ENCODE results near the gene MT2A.

DNA sequence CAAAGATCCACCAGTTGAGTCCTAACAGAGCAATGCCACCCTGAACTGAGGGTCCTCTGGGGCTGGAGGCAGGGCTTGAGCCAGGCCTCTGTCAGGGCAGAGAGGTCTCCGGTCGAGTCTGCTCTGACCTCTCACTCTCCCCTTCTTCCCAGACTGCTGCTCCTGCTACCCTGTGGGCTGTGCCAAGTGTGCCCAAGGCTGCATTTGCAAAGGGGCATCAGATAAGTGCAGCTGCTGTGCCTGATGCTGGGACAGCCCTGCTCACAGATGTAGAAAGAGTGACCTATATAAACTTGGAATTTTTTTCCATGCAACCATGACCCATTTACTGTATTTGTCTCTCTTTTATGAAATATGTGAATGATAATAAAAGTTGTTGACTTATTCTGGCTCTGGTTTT, 40.9 kb downstream of the MT2A start:
- TF ChIP-seq HDAC6 (IDR thresholded peaks at IDR 0.05; ENCODE audit: unreplicated experiment) = no peak
- no peak for TF ChIP-seq POLR2A (IDR thresholded peaks at IDR 0.05; ENCODE audit: low read depth, low read length)
- TF ChIP-seq RBBP5 (conservative IDR thresholded peaks at IDR 0.05) = no peak
- TF ChIP-seq GABPA (IDR thresholded peaks at IDR 0.05; ENCODE audit: low read depth) = no peak

Measured in GM12878 (cell line).